ENCODE data around the gene SMIM44.
A peak's percentile ranks its signal among the peaks of the same experiment; 100 is the strongest.

SMIM44 gene

GRCh38 chr19:3499738-3500428, 16.6 kb upstream of the SMIM44 start:
- no peak for DNase-seq

- no peak for DNase-seq
These were observed 14.7 kb upstream of the SMIM44 start for GRCh38 chr19:3497757-3498520.

GRCh38 chr19:3496392-3497273, 13.4 kb upstream of the SMIM44 start:
- DNase-seq = no peak

GRCh38 chr19:3494559-3494958, 11.3 kb upstream of the SMIM44 start:
- DNase-seq = no peak

- DNase-seq = no peak
These were observed 10.8 kb upstream of the SMIM44 start for GRCh38 chr19:3494051-3494450.

GRCh38 chr19:3493651-3494050, 10.4 kb upstream of the SMIM44 start:
- no peak for DNase-seq

GRCh38 chr19:3492919-3493318, 9.7 kb upstream of the SMIM44 start:
- no peak for DNase-seq

GRCh38 chr19:3492131-3492839, 9.0 kb upstream of the SMIM44 start:
- DNase-seq = no peak

GRCh38 chr19:3491396-3492119, 8.3 kb upstream of the SMIM44 start:
- no peak for DNase-seq

- DNase-seq = no peak
These were observed 575 bp downstream of the SMIM44 start for GRCh38 chr19:3482507-3483225.

GRCh38 chr19:3481241-3482090, 1.8 kb downstream of the SMIM44 start:
- DNase-seq = no peak

- no peak for DNase-seq
These were observed 2.7 kb downstream of the SMIM44 start, which contains the start of gene SMIM24 for GRCh38 chr19:3480383-3481091. SMIM24 (minus strand) TSS chr19:3480525; CDS start chr19:3480463, 62 bp downstream.

GRCh38 chr19:3479834-3480215, 3.4 kb downstream of the SMIM44 start:
- no peak for DNase-seq

GRCh38 chr19:3479177-3479833, 3.9 kb downstream of the SMIM44 start:
- peak; percentile 90 for DNase-seq

- peak; percentile 86 for DNase-seq
These were observed 4.6 kb downstream of the SMIM44 start for GRCh38 chr19:3478409-3479176.

- no peak for DNase-seq
These were observed 5.3 kb downstream of the SMIM44 start for GRCh38 chr19:3477951-3478350.

- DNase-seq = no peak
These were observed 5.7 kb downstream of the SMIM44 start for GRCh38 chr19:3477506-3477905.

- DNase-seq = no peak
These were observed 6.4 kb downstream of the SMIM44 start for GRCh38 chr19:3476830-3477229.

Measured in GDM1 (cell line).